Lower lobe of right lung (tissue), 2 donors: Measurements from ENCODE around the gene CADM1. TPM values are rescaled to one million over a fixed set of nuclear protein-coding genes. Genes with fewer than 3 reads are reported as not detected.

ENCODE experiments used
- ATAC-seq, 2 donors: fragments of 200-7000 bp; cut with Tn5 transposase; one replicate each; pipeline ENCODE4 v1.9.1; 2020 to 2022; ENCODE audit warnings: mild to moderate bottlenecking in 2 of 2, moderate library complexity in 2 of 2
- DNase-seq: peaks from one replicate; pipeline ENCODE4 v3.0.0-alpha.2; 2020
- H3K27ac ChIP-seq: fragments of 200-600 bp; one replicate; pipeline ENCODE4 v1.8.0; 2022
- H3K27me3 ChIP-seq: fragments of 200-600 bp; one replicate; pipeline ENCODE4 v1.8.0; 2022; ENCODE audit warnings: low read depth
- H3K36me3 ChIP-seq: fragments of 200-600 bp; one replicate; pipeline ENCODE4 v1.8.0; 2022; ENCODE audit warnings: mild to moderate bottlenecking
- H3K4me1 ChIP-seq: fragments of 200-600 bp; one replicate; pipeline ENCODE4 v1.8.0; 2022
- H3K4me3 ChIP-seq: fragments of 200-600 bp; one replicate; pipeline ENCODE4 v1.8.0; 2022; ENCODE audit warnings: mild to moderate bottlenecking
- H3K9me3 ChIP-seq: fragments of 200-600 bp; one replicate; pipeline ENCODE4 v1.8.0; 2022
- CTCF ChIP-seq: fragments of 200-600 bp; IDR thresholded peaks from one replicate; pipeline ENCODE4 v1.8.0; 2022; ENCODE audit warnings: antibody characterized with exemption, mild to moderate bottlenecking
- intact Hi-C: fragments of 100-400 bp; cut with DNase I; formaldehyde crosslinking; loops from one replicate; pipeline ENCODE4 v1.11.0; 2022
- total RNA-seq: library from RNA; stranded (reverse); fragmentation: NEBNext Ultra II Directional; extraction: Animal tissue kit (Norgen Biotek cat#: 25700); gene quantifications from one replicate; pipeline ENCODE4 v1.2.1, GENCODE V29; 2021
- donor health status: DM: no; HTN: yes; CAD: no; lungs with severe emphysema.

CADM1 gene
- total RNA-seq, 1 donor from 2014 or later = 149 TPM

DNA sequence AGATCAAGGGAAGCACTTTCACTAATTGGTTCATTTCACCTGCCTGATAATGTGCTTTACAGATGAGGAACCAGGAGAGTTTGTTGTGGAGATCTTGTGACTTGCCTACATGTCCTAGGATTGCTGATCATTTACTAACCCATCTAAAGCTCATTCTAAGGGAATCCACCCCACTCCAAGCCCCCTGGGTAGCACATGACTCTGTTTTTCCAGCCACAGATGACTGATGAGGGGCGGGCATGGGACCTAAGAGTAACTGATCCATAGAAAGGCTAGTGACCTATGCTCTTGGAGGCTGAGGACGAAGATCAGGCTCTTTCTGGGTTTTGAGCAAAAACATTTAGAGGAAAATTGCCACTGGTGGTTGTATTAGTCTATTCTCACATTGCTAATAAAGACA lies 378.1 kb downstream of the CADM1 start:
- no peak for DNase-seq
- no peaks in the 10 kb centered on the region for H3K27me3 ChIP-seq
- H3K4me3 ChIP-seq = no peak overlapping the region
- no peak for TF ChIP-seq CTCF
- H3K9me3 ChIP-seq = no peaks in the 10 kb centered on the region
- intact Hi-C loops = no loop called here
- H3K36me3 ChIP-seq = no peaks in the 10 kb centered on the region
- ATAC-seq = no peak
- H3K4me1 ChIP-seq = no peaks in the 10 kb centered on the region
- H3K27ac ChIP-seq = no peak overlapping the region

- H3K27ac ChIP-seq = no peak overlapping the region
- intact Hi-C loops = no loop called here
- H3K36me3 ChIP-seq = no peaks in the 10 kb centered on the region
- H3K4me1 ChIP-seq = no peaks in the 10 kb centered on the region
- H3K4me3 ChIP-seq = no peak overlapping the region
- no peaks in the 10 kb centered on the region for H3K9me3 ChIP-seq
- H3K27me3 ChIP-seq = no peaks in the 10 kb centered on the region
- ATAC-seq (no peak), DNase-seq (no peak)
- TF ChIP-seq CTCF = no peak
Observed at GRCh38 chr11:115124786-115125185, 379.4 kb downstream of the CADM1 start.

DNA sequence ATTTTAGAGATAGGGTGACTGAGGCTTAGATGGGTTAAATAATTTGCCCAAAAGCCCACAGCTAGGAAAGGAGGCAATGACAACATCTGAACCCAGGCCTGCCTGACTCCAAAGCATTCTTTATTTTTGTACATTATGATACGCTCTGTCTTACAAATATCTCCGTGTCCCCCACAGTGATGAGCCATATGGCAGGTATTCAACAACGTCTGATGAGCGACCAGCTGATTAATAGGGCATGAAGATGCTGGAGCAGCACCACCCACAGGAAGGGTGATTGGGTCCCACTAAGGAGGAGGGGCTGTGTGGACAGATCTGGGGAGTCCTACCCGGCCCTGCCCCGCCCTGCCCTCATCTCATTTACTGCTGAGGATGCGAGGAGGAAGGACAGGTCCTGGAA lies 380.6 kb downstream of the CADM1 start:
- DNase-seq = no peak
- Histone ChIP-seq H3K9me3 (no peaks in the 10 kb centered on the region), H3K27me3 (no peaks in the 10 kb centered on the region), H3K36me3 (no peaks in the 10 kb centered on the region), H3K4me3 (no peak overlapping the region), H3K4me1 (no peaks in the 10 kb centered on the region), H3K27ac (no peak overlapping the region)
- intact Hi-C loops = no loop called here
- no peak for TF ChIP-seq CTCF
- ATAC-seq = no peak

DNA sequence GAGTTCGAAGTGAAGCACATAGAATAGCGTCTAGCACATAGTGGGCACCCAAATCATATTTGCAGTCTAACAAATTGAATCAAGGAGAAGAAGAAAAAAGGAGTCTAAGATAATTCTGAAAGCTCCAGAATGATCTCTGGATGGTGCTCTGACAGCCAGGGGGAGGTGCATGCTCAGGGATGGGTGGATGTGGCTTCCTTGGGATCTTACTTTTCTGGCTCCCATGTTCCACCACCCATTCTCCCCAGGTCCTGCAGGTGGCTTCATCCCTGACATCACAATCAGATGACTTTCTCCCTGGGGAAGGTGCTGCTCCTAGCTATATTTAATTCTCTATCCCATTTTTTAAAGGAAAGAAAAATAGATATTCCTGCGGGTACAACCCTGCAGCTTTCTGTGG lies 381.9 kb downstream of the CADM1 start:
- H3K27me3 ChIP-seq = no peaks in the 10 kb centered on the region

More for the DNA sequence above, 381.9 kb downstream of the CADM1 start:
- intact Hi-C loops = no loop called here
- DNase-seq (no peak), ATAC-seq (no peak)
- Histone ChIP-seq H3K4me1 (no peaks in the 10 kb centered on the region), H3K27ac (no peak overlapping the region), H3K9me3 (no peaks in the 10 kb centered on the region), H3K4me3 (no peak overlapping the region), H3K36me3 (no peaks in the 10 kb centered on the region)
- no peak for TF ChIP-seq CTCF
